OCI-M1 (cell line): ENCODE data around the gene CHKB.
A peak's percentile ranks its signal among the peaks of the same experiment; 100 is the strongest.

Source experiments
- DNase-seq: peaks from one replicate; lab custom pipeline; 2025; lab: John Stamatoyannopoulos, UW

CHKB gene

DNA sequence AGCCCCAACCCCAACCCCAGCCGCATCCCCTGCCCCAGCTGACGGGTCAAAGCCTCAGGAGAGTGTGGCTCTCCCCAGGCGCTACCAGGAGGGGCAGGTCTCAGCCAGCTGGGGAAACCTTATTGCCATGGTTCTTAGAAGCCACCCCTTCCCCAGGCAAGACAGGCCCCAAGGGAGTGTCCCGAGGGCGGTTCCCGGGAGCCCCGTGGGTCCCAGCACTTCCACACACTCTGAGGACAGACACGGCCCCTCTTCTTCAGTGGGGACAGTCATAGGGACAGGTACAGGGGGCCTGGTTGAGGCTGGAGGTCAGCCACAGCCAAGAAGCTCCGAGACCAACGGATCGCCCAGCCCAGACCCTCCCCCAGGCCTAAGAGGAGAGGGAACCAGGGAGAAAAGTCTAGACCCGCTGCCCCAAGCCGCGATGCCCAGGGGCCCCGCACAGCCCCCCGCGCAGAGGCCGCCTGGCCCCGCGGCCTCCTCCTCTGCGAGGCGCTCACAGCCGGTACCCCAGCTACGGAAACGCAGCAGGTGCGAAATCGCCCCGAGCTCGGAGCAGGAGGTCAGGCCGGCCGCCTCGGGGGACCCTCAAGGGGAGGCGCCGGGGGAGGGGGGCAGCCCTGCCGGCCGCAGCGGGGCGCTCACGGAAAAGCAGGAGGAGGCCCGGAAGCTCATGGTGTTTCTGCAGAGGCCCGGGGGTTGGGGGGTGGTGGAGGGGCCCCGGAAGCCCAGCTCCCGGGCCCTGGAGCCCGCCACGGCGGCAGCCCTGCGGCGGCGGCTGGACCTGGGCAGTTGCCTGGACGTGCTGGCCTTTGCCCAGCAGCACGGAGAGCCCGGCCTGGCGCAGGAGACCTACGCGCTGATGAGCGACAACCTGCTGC lies 34.4 kb downstream of the CHKB start:
- peak; percentile 34 for DNase-seq

GRCh38 chr22:50547263-50547985 lies 35.2 kb downstream of the CHKB start:
- no peak for DNase-seq

- no peak for DNase-seq
These were observed 36.1 kb downstream of the CHKB start for GRCh38 chr22:50546326-50547262.

DNA sequence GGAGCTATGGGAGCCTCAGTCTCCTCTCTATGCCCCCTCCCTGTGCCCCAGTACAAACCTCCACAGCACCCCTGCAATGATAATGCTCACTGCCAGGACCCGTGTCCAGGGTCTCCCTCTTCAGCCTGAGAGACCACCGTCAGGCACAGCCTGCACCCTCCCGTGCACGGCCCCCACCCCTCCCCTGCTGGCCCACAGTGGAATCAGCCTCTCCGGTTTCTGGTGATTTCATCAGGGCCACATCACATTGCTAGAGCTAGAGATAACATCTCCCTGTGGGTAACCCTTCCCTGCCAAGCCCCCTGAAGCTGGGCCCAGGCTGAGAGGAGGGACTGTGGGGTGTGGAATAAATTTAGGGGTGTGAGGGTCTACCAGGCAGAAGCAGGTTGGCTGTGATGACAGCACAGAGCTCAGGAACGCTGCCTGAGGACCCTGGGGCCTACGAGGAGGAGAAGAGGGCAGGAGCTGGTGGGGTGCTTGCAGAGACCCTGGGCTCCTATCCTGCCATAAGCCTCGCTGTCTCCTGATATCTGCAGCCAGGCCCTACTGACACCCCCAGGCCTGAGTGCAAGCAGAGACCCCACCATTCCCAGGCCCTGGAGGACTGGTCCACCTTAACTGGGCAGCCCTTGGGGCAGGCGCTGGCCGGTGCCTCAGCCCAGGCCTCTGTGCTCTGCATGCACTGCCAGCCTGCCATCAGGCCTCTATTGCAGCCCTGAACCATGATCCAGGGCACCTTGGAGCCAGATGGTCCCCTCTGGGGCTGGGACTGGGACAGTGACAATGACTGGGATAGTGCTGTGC lies 36.9 kb downstream of the CHKB start, which contains the start of gene KLHDC7B:
KLHDC7B (plus strand) TSS at position 378 of the 804 bp plus-strand sequence; CDS start at position 723, 345 bp downstream.
- DNase-seq, result peak; percentile 81

GRCh38 chr22:50544746-50545253 lies 37.8 kb downstream of the CHKB start:
- DNase-seq, result peak; percentile 47

GRCh38 chr22:50544078-50544745 lies 38.4 kb downstream of the CHKB start:
- DNase-seq, result peak; percentile 82

- DNase-seq, result no peak
These were observed 40.2 kb downstream of the CHKB start for GRCh38 chr22:50542416-50542927.

DNA sequence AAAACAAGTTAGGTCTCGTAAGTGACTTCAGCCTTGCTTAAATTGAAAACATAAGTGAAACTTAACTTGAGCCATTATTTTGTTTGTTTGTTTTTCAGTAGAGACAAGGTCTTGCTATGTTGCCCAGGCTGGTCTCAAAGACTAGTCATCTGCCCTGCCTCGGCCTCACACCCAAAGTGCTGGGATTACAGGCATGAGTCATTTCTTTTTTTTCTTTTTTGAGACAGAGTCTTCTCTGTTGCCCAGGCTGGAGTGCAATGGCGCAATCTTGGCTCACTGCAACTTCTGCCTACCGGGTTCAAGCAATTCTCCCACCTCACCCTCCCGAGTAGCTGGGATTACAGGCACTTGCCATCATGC lies 41.0 kb downstream of the CHKB start:
- DNase-seq, result peak; percentile 70

- DNase-seq, result no peak
These were observed 42.3 kb downstream of the CHKB start for GRCh38 chr22:50540381-50540780.

GRCh38 chr22:50537765-50538164 lies 44.9 kb downstream of the CHKB start:
- DNase-seq, result no peak

DNA sequence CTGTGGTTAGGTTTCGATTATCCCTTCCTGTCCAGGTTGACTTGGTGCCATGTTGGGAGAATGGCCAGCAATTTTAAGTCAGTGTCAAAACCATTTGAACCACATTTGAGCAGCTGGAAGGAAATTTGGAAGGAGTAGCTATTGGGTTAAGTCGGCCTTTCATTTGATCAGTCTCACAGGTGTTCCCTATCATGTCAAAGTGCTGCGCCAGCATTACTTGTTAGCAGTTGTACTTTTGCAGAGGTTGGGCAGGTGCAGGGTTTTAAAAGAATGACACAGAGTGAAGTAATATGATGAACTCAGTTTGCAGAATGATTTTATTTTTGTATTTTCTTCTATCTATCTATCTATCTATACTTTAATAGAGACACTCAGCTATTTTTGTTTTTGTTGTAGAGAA lies 46.4 kb downstream of the CHKB start:
- no peak for DNase-seq

GRCh38 chr22:50535113-50535512 lies 47.5 kb downstream of the CHKB start:
- DNase-seq, result no peak

GRCh38 chr22:50533856-50534711 lies 48.6 kb downstream of the CHKB start:
- DNase-seq, result peak; percentile 97

GRCh38 chr22:50532824-50533796 lies 49.5 kb downstream of the CHKB start:
- peak; percentile 86 for DNase-seq

DNA sequence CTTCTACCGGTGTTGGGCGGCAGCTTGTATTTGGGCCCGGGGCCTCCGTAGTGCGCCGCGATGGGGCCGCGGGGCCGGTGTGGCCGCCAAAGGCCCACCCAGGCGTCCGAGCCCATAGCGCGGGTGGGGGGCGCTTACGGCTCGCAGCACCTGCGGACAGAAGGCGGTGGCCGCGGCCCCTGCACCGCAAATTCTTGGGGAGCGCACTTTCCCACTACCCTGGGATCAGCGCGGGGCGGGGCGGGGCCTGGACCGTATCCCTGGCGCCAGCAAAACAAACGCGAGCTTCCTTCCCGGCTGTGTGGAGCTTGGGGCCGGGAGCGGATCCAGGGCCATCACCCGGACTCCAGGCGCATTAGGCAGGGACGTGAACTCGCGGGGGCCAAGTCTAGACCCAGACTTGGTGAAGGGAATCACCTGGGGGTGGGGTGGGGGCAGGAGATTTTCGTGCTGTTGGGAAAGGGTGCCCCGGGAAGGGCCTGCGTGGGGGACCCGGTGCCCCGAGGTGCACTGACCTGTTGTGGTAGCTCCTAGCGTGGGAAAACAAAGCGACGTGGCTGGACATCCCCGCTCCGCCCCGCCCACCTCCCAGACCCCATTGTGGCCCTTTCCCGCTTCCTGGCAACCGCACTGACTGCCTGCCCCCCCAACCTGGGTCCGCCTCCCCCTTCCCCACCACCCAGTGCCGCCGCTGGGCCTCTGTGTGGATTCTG lies 50.5 kb downstream of the CHKB start:
- DNase-seq, result peak; percentile 71

GRCh38 chr22:50531546-50531961 lies 51.1 kb downstream of the CHKB start:
- DNase-seq, result peak; percentile 70

DNA sequence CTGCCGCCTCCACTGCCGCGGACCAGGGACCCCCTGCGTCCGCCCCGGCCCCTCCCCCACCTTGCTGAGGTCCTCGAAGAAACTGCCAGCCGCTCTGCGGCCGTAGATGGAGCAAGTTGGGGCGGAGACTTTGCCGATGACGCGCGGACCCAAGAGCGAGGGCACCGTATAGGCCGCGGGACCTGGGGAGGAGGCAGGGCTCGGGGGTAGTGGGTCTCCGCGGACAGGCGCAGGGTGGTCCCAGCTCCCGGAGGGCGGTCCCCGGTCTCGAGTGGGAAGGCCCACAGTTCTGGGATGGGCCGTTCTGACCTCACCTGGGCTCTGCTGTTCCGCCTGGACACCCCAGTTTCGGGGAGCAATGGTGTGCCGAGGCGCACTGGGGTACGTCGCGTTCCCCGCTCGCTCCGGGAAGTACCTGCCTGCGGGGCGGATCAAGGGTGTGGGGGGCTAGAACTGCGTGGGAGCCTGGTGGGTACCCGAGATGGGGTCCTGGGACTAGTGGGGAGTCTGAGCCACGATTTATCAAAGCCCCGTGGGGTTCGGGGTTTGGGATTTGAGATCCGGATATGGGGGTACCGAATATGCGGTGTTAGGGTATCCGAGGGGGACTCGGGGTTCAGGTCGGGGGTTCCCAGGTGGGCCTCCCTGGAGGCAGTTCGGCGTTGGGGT lies 51.6 kb downstream of the CHKB start:
- DNase-seq, result peak; percentile 92
